ENCODE data around the gene SMARCAL1. TPM values are rescaled to one million over a fixed set of nuclear protein-coding genes. Genes with fewer than 3 reads are reported as not detected.

Gene SMARCAL1
- total RNA-seq, 1 experiment from 2014 or later, result 24.1 TPM

GRCh38 chr2:216370961-216371712 lies 41.1 kb upstream of the SMARCAL1 start:
- TF ChIP-seq CTCF (IDR thresholded peaks at IDR 0.05; ENCODE audit: insufficient read depth in 1 of 2, low read depth in 1 of 2, low read length in 1 of 2, severe bottlenecking in 1 of 2, unreplicated experiment in 1 of 2), result no peak
- CTCF ChIA-PET, result no interaction called here
- Histone ChIP-seq H3K9me3 (no peaks in the 10 kb centered on the region), H3K4me3 (ENCODE audit: low read depth, low read length) (no peak overlapping the region), H3K4me1 (no peaks in the 10 kb centered on the region), H3K36me3 (ENCODE audit: control insufficient read depth, insufficient read depth, low read length) (no peaks in the 10 kb centered on the region), H3K27me3 (replicated peaks; ENCODE audit: control insufficient read depth, insufficient read depth, low read length) (0 out of 2 replicates have a peak, but pooled peaks cover 2% of the 10 kb centered on the region)
- no TSS peak for BruUV-seq (replicated peaks)
- no peak overlapping the region for H3K4me3 Mint-ChIP-seq (ENCODE audit: unreplicated experiment)
- intact Hi-C loops (cut with micrococcal nuclease; ENCODE audit: unreplicated experiment), result no loop called here
- no peaks in the 10 kb centered on the region for H3K36me3 Mint-ChIP-seq (ENCODE audit: insufficient read depth, unreplicated experiment)
- POLR2A ChIA-PET, result no interaction called here
- no peak overlapping the region for H3K27ac Mint-ChIP-seq (ENCODE audit: unreplicated experiment)
- peaks cover 42% of the 10 kb centered on the region for H3K27me3 Mint-ChIP-seq (ENCODE audit: insufficient read depth, unreplicated experiment)
- H3K4me1 Mint-ChIP-seq (ENCODE audit: low read depth, unreplicated experiment), result no peaks in the 10 kb centered on the region
- no peaks in the 10 kb centered on the region for H3K9me3 Mint-ChIP-seq (ENCODE audit: unreplicated experiment)
- no peak for DNase-seq

GRCh38 chr2:216371721-216372702 lies 40.3 kb upstream of the SMARCAL1 start, which contains the start of gene MARCHF4:
TSS of gene MARCHF4 (minus strand) at chr2:216372483. CDS start at chr2:216370260, 2,223 bp downstream.
- H3K36me3 ChIP-seq (ENCODE audit: control insufficient read depth, insufficient read depth, low read length), result no peaks in the 10 kb centered on the region
- no peak for TF ChIP-seq CTCF (IDR thresholded peaks at IDR 0.05; ENCODE audit: insufficient read depth in 1 of 2, low read depth in 1 of 2, low read length in 1 of 2, severe bottlenecking in 1 of 2, unreplicated experiment in 1 of 2)
- 0 out of 2 replicates have a peak, but pooled peaks cover 2% of the 10 kb centered on the region for H3K27me3 ChIP-seq (replicated peaks; ENCODE audit: control insufficient read depth, insufficient read depth, low read length)
- H3K4me3 ChIP-seq (ENCODE audit: low read depth, low read length), result no peak within 1 kb of the TSS
- Mint-ChIP-seq H3K36me3 (ENCODE audit: insufficient read depth, unreplicated experiment) (no peaks in the 10 kb centered on the region), H3K27ac (ENCODE audit: unreplicated experiment) (no peak within 1 kb of the TSS), H3K9me3 (ENCODE audit: unreplicated experiment) (no peaks in the 10 kb centered on the region), H3K27me3 (ENCODE audit: insufficient read depth, unreplicated experiment) (peaks cover 38% of the 10 kb centered on the region), H3K4me1 (ENCODE audit: low read depth, unreplicated experiment) (no peaks in the 10 kb centered on the region), H3K4me3 (ENCODE audit: unreplicated experiment) (no peak within 1 kb of the TSS)
- peak; percentile 58 to 81 for DNase-seq
- no peaks in the 10 kb centered on the region for H3K9me3 ChIP-seq
- intact Hi-C loops (cut with micrococcal nuclease; ENCODE audit: unreplicated experiment), result no loop called here
- CTCF ChIA-PET, result interaction anchor here (0.7 kb wide), 1 partner anchor 32 kb away, joined by 5 read pairs; no protein-coding TSS in a partner anchor
- POLR2A ChIA-PET, result interaction anchor here (1.1 kb wide), 1 partner anchor 257 kb away, joined by 4 read pairs; no protein-coding TSS in a partner anchor
- H3K4me1 ChIP-seq, result no peaks in the 10 kb centered on the region
- BruUV-seq (replicated peaks), result no TSS peak

- Mint-ChIP-seq H3K4me3 (ENCODE audit: unreplicated experiment) (no peak overlapping the region), H3K4me1 (ENCODE audit: low read depth, unreplicated experiment) (no peaks in the 10 kb centered on the region), H3K27ac (ENCODE audit: unreplicated experiment) (no peak overlapping the region), H3K27me3 (ENCODE audit: insufficient read depth, unreplicated experiment) (peaks cover 39% of the 10 kb centered on the region), H3K9me3 (ENCODE audit: unreplicated experiment) (no peaks in the 10 kb centered on the region), H3K36me3 (ENCODE audit: insufficient read depth, unreplicated experiment) (no peaks in the 10 kb centered on the region)
- Histone ChIP-seq H3K36me3 (ENCODE audit: control insufficient read depth, insufficient read depth, low read length) (no peaks in the 10 kb centered on the region), H3K4me3 (ENCODE audit: low read depth, low read length) (no peak overlapping the region), H3K4me1 (no peaks in the 10 kb centered on the region), H3K27me3 (replicated peaks; ENCODE audit: control insufficient read depth, insufficient read depth, low read length) (0 out of 2 replicates have a peak, but pooled peaks cover 2% of the 10 kb centered on the region), H3K9me3 (no peaks in the 10 kb centered on the region)
- DNase-seq, result no peak
- ChIA-PET CTCF (no interaction called here), POLR2A (interaction anchor here (0.6 to 1.1 kb wide), 2 partner anchors 31 to 258 kb away, joined by 3 to 4 read pairs; no protein-coding TSS in a partner anchor)
- no TSS peak for BruUV-seq (replicated peaks)
- TF ChIP-seq CTCF (IDR thresholded peaks at IDR 0.05; ENCODE audit: insufficient read depth in 1 of 2, low read depth in 1 of 2, low read length in 1 of 2, severe bottlenecking in 1 of 2, unreplicated experiment in 1 of 2), result no peak
- intact Hi-C loops (cut with micrococcal nuclease; ENCODE audit: unreplicated experiment), result no loop called here
Observed at GRCh38 chr2:216372761-216373291, 39.5 kb upstream of the SMARCAL1 start.
